NCI-H510A (cell line): ENCODE data around the gene IRS1.

Experiments
- DNase-seq: peaks from one replicate; lab custom pipeline; 2025; lab: John Stamatoyannopoulos, UW

The IRS1 gene

GRCh38 chr2:226791056-226791486 is 8.5 kb downstream of the IRS1 start:
- no peak for DNase-seq

GRCh38 chr2:226790431-226790830 is 9.2 kb downstream of the IRS1 start:
- DNase-seq, result no peak

GRCh38 chr2:226790011-226790410 is 9.6 kb downstream of the IRS1 start:
- no peak for DNase-seq

- DNase-seq, result no peak
Observed at GRCh38 chr2:226788881-226789490, 10.6 kb downstream of the IRS1 start.

- no peak for DNase-seq
Observed at GRCh38 chr2:226788064-226788463, 11.6 kb downstream of the IRS1 start.

- no peak for DNase-seq
Observed at GRCh38 chr2:226783885-226784284, 15.7 kb downstream of the IRS1 start.

- DNase-seq, result no peak
Observed at GRCh38 chr2:226782092-226782713, 17.4 kb downstream of the IRS1 start.

- no peak for DNase-seq
Observed at GRCh38 chr2:226780431-226780830, 19.2 kb downstream of the IRS1 start.

- no peak for DNase-seq
Observed at GRCh38 chr2:226777611-226778010, 22.0 kb downstream of the IRS1 start.

GRCh38 chr2:226776104-226776503 is 23.5 kb downstream of the IRS1 start:
- DNase-seq, result no peak

- DNase-seq, result no peak
Observed at GRCh38 chr2:226775032-226775509, 24.5 kb downstream of the IRS1 start.

- DNase-seq, result no peak
Observed at GRCh38 chr2:226773291-226773690, 26.3 kb downstream of the IRS1 start.

- no peak for DNase-seq
Observed at GRCh38 chr2:226772389-226773179, 27.0 kb downstream of the IRS1 start.

GRCh38 chr2:226771067-226771466 is 28.6 kb downstream of the IRS1 start:
- DNase-seq, result no peak

- DNase-seq, result no peak
Observed at GRCh38 chr2:226767056-226767813, 32.4 kb downstream of the IRS1 start.

GRCh38 chr2:226766352-226767055 is 33.1 kb downstream of the IRS1 start:
- DNase-seq, result no peak

GRCh38 chr2:226763320-226763719 is 36.3 kb downstream of the IRS1 start:
- no peak for DNase-seq

GRCh38 chr2:226761195-226761583 is 38.4 kb downstream of the IRS1 start:
- no peak for DNase-seq

- no peak for DNase-seq
Observed at GRCh38 chr2:226760412-226761194, 39.0 kb downstream of the IRS1 start.

- no peak for DNase-seq
Observed at GRCh38 chr2:226759768-226760167, 39.9 kb downstream of the IRS1 start.
